IMR-90 (cell line): Measurements from ENCODE around the gene MICAL2. TPM values are rescaled to one million over a fixed set of nuclear protein-coding genes. Genes with fewer than 3 reads are reported as not detected.
A peak's percentile ranks its signal among the peaks of the same experiment; 100 is the strongest.

Experiments used
- ATAC-seq: fragments of 200-7000 bp; cut with Tn5 transposase; 2 replicates; pipeline ENCODE4 v1.9.1; 2020; ENCODE audit warnings: low read depth, mild to moderate bottlenecking, moderate library complexity
- BruUV-seq: library from RNA; stranded (reverse); fragments of 400-500 nt; replicated peaks from 2 replicates; lab custom pipeline; 2021; lab: Mats Ljungman, UMichigan
- CTCF ChIA-PET: fragments of 300-600 bp; formaldehyde crosslinking; extraction: SDS; loops from one replicate; lab custom pipeline; 2021; ENCODE audit warnings: antibody characterized with exemption; lab: Yijun Ruan, JAX
- POLR2A ChIA-PET: fragments of 300-600 bp; sonication (Branson Sonifier 250); formaldehyde crosslinking; loops from one replicate; lab custom pipeline; 2022; ENCODE audit warnings: antibody characterized with exemption; ENCODE audit not compliant: unreplicated experiment; lab: Charles Lee
- DNase-seq: peaks from one replicate; pipeline ENCODE4 v3.0.0; 2013
- H2AFZ ChIP-seq: replicated peaks from 2 replicates; pipeline ENCODE3; 2013; ENCODE audit warnings: low read length, mild to moderate bottlenecking; ENCODE audit not compliant: poor library complexity
- H2AK5ac ChIP-seq: 2 replicates; pipeline ENCODE4 v1.6.1; 2013; ENCODE audit warnings: low read depth, low read length, inconsistent platforms
- H2AK9ac ChIP-seq: replicated peaks from 2 replicates; pipeline ENCODE3; 2013; ENCODE audit warnings: mild to moderate bottlenecking, low read depth, low read length, moderate library complexity; ENCODE audit not compliant: poor library complexity
- H2BK120ac ChIP-seq: 2 replicates; pipeline ENCODE4 v1.6.1; 2013; ENCODE audit warnings: low read depth, low read length, inconsistent platforms
- H2BK15ac ChIP-seq: 3 replicates; pipeline ENCODE4 v1.6.1; 2013; ENCODE audit warnings: low read depth, low read length, inconsistent platforms
- H2BK20ac ChIP-seq: 2 replicates; pipeline ENCODE4 v1.6.1; 2013; ENCODE audit warnings: low read depth, mild to moderate bottlenecking, inconsistent platforms, low read length, moderate library complexity
- H2BK5ac ChIP-seq: 2 replicates; pipeline ENCODE4 v1.6.1; 2013; ENCODE audit warnings: mild to moderate bottlenecking, low read depth, low read length, inconsistent platforms; ENCODE audit not compliant: poor library complexity, severe bottlenecking
- H3K14ac ChIP-seq: replicated peaks from 2 replicates; pipeline ENCODE4 v1.6.1; 2013; ENCODE audit warnings: low read depth, low read length, inconsistent platforms
- H3K18ac ChIP-seq: 2 replicates; pipeline ENCODE4 v1.6.1; 2013; ENCODE audit warnings: low read depth, low read length, control low read depth
- H3K23ac ChIP-seq: 2 replicates; pipeline ENCODE4 v1.6.1; 2013; ENCODE audit warnings: low read depth, low read length, inconsistent platforms
- H3K27ac ChIP-seq: 2 replicates; pipeline ENCODE4 v1.5.1; 2013; ENCODE audit warnings: mild to moderate bottlenecking, control low read depth, low read length; ENCODE audit not compliant: insufficient read depth
- H3K27me3 ChIP-seq: 2 replicates; pipeline ENCODE4 v1.6.1; 2013; ENCODE audit warnings: low read length; ENCODE audit not compliant: control insufficient read depth, insufficient read depth
- H3K36me3 ChIP-seq: 2 replicates; pipeline ENCODE4 v1.6.1; 2013; ENCODE audit warnings: low read length, mixed read lengths; ENCODE audit not compliant: control insufficient read depth, insufficient read depth
- H3K4ac ChIP-seq: 2 replicates; pipeline ENCODE4 v1.6.1; 2013; ENCODE audit warnings: low read depth, low read length, inconsistent platforms
- H3K4me1 ChIP-seq: 2 replicates; pipeline ENCODE4 v1.6.1; 2013; ENCODE audit warnings: low read length, mixed read lengths; ENCODE audit not compliant: control insufficient read depth, insufficient read depth
- H3K4me2 ChIP-seq: 2 replicates; pipeline ENCODE4 v1.6.1; 2013; ENCODE audit warnings: low read depth, mild to moderate bottlenecking, control low read depth, low read length, moderate library complexity
- H3K4me3 ChIP-seq: 2 replicates; pipeline ENCODE4 v1.5.1; 2013; ENCODE audit warnings: low read depth, mild to moderate bottlenecking, control low read depth, low read length, moderate library complexity; ENCODE audit not compliant: insufficient read depth
- H3K56ac ChIP-seq: 2 replicates; pipeline ENCODE4 v1.6.1; 2013; ENCODE audit warnings: low read length, inconsistent platforms; ENCODE audit not compliant: insufficient read depth; ENCODE audit errors: extremely low read depth
- H3K79me1 ChIP-seq, 2 experiments: 2 replicates each; pipeline ENCODE4 v1.6.1; 2013; ENCODE audit warnings: low read length in 2 of 2, inconsistent platforms in 1 of 2, low read depth in 1 of 2
- H3K9ac ChIP-seq: 2 replicates; pipeline ENCODE4 v1.6.1; 2013; ENCODE audit warnings: low read depth, low read length, control low read depth
- H3K9me1 ChIP-seq: 2 replicates; pipeline ENCODE4 v1.6.1; 2013; ENCODE audit warnings: low read length, inconsistent platforms; ENCODE audit not compliant: insufficient read depth
- H3K9me3 ChIP-seq: 2 replicates; pipeline ENCODE4 v1.6.1; 2013; ENCODE audit warnings: low read length; ENCODE audit not compliant: control insufficient read depth, insufficient read depth
- H4K20me1 ChIP-seq: 2 replicates; pipeline ENCODE4 v1.6.1; 2013; ENCODE audit warnings: low read length, inconsistent platforms; ENCODE audit not compliant: insufficient read depth
- H4K5ac ChIP-seq: 2 replicates; pipeline ENCODE4 v1.6.1; 2013; ENCODE audit warnings: mild to moderate bottlenecking, low read depth, low read length, control low read depth
- H4K8ac ChIP-seq, 2 experiments: 2 replicates each; pipeline ENCODE4 v1.6.1; 2013; ENCODE audit warnings: low read depth in 2 of 2, low read length in 2 of 2, control low read depth in 1 of 2, inconsistent platforms in 1 of 2
- H4K91ac ChIP-seq: 2 replicates; pipeline ENCODE4 v1.6.1; 2013; ENCODE audit warnings: low read depth, low read length, inconsistent platforms; ENCODE audit not compliant: insufficient read depth
- BHLHE40 ChIP-seq: fragments of 150-350 bp; IDR thresholded peaks from 2 replicates; pipeline ENCODE4 v1.6.1; 2016; ENCODE audit warnings: mild to moderate bottlenecking, low read depth, low read length
- CEBPB ChIP-seq: IDR thresholded peaks from 2 replicates; pipeline ENCODE4 v1.6.1; 2012; ENCODE audit warnings: low read depth, low read length, improper control_type of control experiment
- CHD1 ChIP-seq: IDR thresholded peaks from 2 replicates; pipeline ENCODE4 v1.6.1; 2012; ENCODE audit warnings: low read depth, low read length, improper control_type of control experiment
- CTCF ChIP-seq: conservative IDR thresholded peaks from 2 replicates; pipeline ENCODE4 v1.5.1; 2012; ENCODE audit warnings: mild to moderate bottlenecking, low read depth, low read length, improper control_type of control experiment
- ELK1 ChIP-seq: fragments of 150-350 bp; IDR thresholded peaks from 2 replicates; pipeline ENCODE4 v1.6.1; 2016; ENCODE audit warnings: low read depth, mild to moderate bottlenecking, low read length, moderate library complexity, borderline replicate concordance
- FOS ChIP-seq: fragments of 150-350 bp; IDR thresholded peaks from 2 replicates; pipeline ENCODE4 v1.6.1; 2016; ENCODE audit warnings: low read depth, low read length
- MAFK ChIP-seq: IDR thresholded peaks from 2 replicates; pipeline ENCODE4 v1.6.1; 2012; ENCODE audit warnings: low read depth, low read length, improper control_type of control experiment
- MAZ ChIP-seq: IDR thresholded peaks from 2 replicates; pipeline ENCODE4 v1.6.1; 2012; ENCODE audit warnings: low read depth, mild to moderate bottlenecking, low read length, improper control_type of control experiment, moderate library complexity, borderline replicate concordance
- MXI1 ChIP-seq: IDR thresholded peaks from 2 replicates; pipeline ENCODE4 v1.6.1; 2012; ENCODE audit warnings: low read depth, mild to moderate bottlenecking, low read length, moderate library complexity, borderline replicate concordance
- NFE2L2 ChIP-seq: fragments of 150-350 bp; IDR thresholded peaks from 2 replicates; pipeline ENCODE4 v1.6.1; 2016; ENCODE audit warnings: low read depth, mild to moderate bottlenecking, low read length
- POLR2A ChIP-seq: IDR thresholded peaks from 2 replicates; pipeline ENCODE4 v1.6.1; 2012; ENCODE audit warnings: mild to moderate bottlenecking, low read depth, low read length
- RAD21 ChIP-seq: IDR thresholded peaks from 2 replicates; pipeline ENCODE4 v1.6.1; 2012; ENCODE audit warnings: low read length, improper control_type of control experiment
- RCOR1 ChIP-seq: IDR thresholded peaks from 2 replicates; pipeline ENCODE4 v1.6.1; 2012; ENCODE audit warnings: mild to moderate bottlenecking, low read length, improper control_type of control experiment; ENCODE audit not compliant: insufficient replicate concordance
- RFX5 ChIP-seq: IDR thresholded peaks from 2 replicates; pipeline ENCODE4 v1.8.0; 2012; ENCODE audit warnings: low read depth, mild to moderate bottlenecking, low read length, moderate library complexity
- whole genome bisulfite sequencing, 2 experiments: methylation state at CpG; one replicate each; pipeline versions ENCODE4 v1.1.5 to v1.1.7; 2013; ENCODE audit warnings: missing lambda C conversion rate in 2 of 2; ENCODE audit not compliant: insufficient read length in 1 of 2; ENCODE audit errors: extremely low coverage in 2 of 2; 5-methylcytosine and 5-hydroxymethylcytosine counted together
- dilution Hi-C: fragments of 300-500 bp; cut with HindIII; formaldehyde crosslinking; loops from one replicate; pipeline ENCODE4 v1.14.3; 2018; ENCODE audit warnings: low sequenced_read_pairs; ENCODE audit not compliant: unreplicated experiment
- in situ Hi-C: fragments of 300-500 bp; cut with MboI; formaldehyde crosslinking; loops from 3 replicates; pipeline ENCODE4 v1.14.3; 2019; ENCODE audit warnings: low sequenced_read_pairs, inconsistent platforms, mixed read lengths
- intact Hi-C: fragments of 100-400 bp; cut with micrococcal nuclease; formaldehyde crosslinking; loops from 2 replicates; pipeline ENCODE4 v1.10.0; 2022
- polyA plus RNA-seq, 3 experiments: library from polyadenylated mRNA; depleted of rRNA; stranded (reverse); fragments of >200 nt; gene quantifications; 2 replicates each; pipeline ENCODE4 v1.2.3, GENCODE V29; 2012; ENCODE audit warnings: low replicate concordance in 1 of 3
- total RNA-seq: library from RNA; depleted of rRNA; stranded (reverse); fragments of >200 nt; gene quantifications from 2 replicates; pipeline ENCODE4 v1.2.3, GENCODE V29; 2012

The MICAL2 gene
- total and polyA plus RNA-seq, 2 of the 4 experiments (the other 2 are of a cell fraction): 170 to 336 TPM

GRCh38 chr11:12301379-12301778 is 191.0 kb downstream of the MICAL2 start:
- H4K5ac ChIP-seq: no peak overlapping the region; the same call in 1 of the 2 replicates

More at GRCh38 chr11:12301379-12301778, 191.0 kb downstream of the MICAL2 start:
- Histone ChIP-seq H3K4ac (no peak overlapping the region), H3K14ac (no peak overlapping the region), H2BK20ac (no peak overlapping the region), H3K27ac (peak overlapping the region; percentile 32; the same call in 1 of the 2 replicates), H3K4me2 (no peak overlapping the region), H4K8ac (no peak overlapping the region), H4K20me1 (no peaks in the 10 kb centered on the region), H3K4me1 (peaks cover 2% of the 10 kb centered on the region; the same call in 1 of the 2 replicates), H3K27me3 (no peaks in the 10 kb centered on the region), H3K56ac (no peak overlapping the region), H2AK5ac (no peak overlapping the region), H2AFZ (no peak overlapping the region), H3K18ac (no peak overlapping the region), H3K36me3 (no peaks in the 10 kb centered on the region; the same call in 1 of the 2 replicates), H2BK15ac (no peak overlapping the region), H2BK120ac (no peak overlapping the region), H3K9ac (no peak overlapping the region), H3K9me3 (no peaks in the 10 kb centered on the region), H3K23ac (no peak overlapping the region), H3K9me1 (no peaks in the 10 kb centered on the region), H3K4me3 (no peak overlapping the region), H4K91ac (no peak overlapping the region), H2AK9ac (no peak overlapping the region), H2BK5ac (no peak overlapping the region), H3K79me1 (peaks cover 0 to 3% of the 10 kb centered on the region in 2 experiments; a peak in 1 of 4 replicates)
- TF ChIP-seq CHD1 (no peak), NFE2L2 (no peak), CTCF (no peak), FOS (no peak), BHLHE40 (no peak), MAFK (no peak), MAZ (no peak), RAD21 (no peak), POLR2A (no peak), CEBPB (no peak), MXI1 (no peak), RFX5 (no peak), ELK1 (no peak), RCOR1 (no peak)
- intact Hi-C loops: no loop called here
- POLR2A ChIA-PET: no interaction called here
- dilution Hi-C loops: no loop called here
- DNase-seq (no peak), ATAC-seq (peak; percentile 11; the same call in 1 of the 2 replicates)
- no TSS peak for BruUV-seq
- in situ Hi-C loops: loop anchor here (25.0 kb wide), 2 partner anchors 836 to 1036 kb away; no protein-coding TSS in a partner anchor
- CTCF ChIA-PET: interaction anchor here (1.8 kb wide), 1 partner anchor 13 kb away, joined by 8 read pairs; no protein-coding TSS in a partner anchor
- 92% methylated on average over 2 of the region's 3 CpGs; no CpG with 5 or more reads in 1 of the 2 experiments for WGBS, 2 experiments
